GM21367 (cell line): ENCODE results near the gene PROCA1.
A peak's percentile ranks its signal among the peaks of the same experiment; 100 is the strongest.

ENCODE experiments used
- ATAC-seq: cut with Tn5 transposase; IDR thresholded peaks from one replicate; pipeline ENCODE4 v1.9.1; 2021; ENCODE audit not compliant: unreplicated experiment

PROCA1 gene

GRCh38 chr17:28710861-28711722 lies 596 bp downstream of the PROCA1 start:
- ATAC-seq = peak; percentile 54

- no peak for ATAC-seq
Observed at GRCh38 chr17:28707339-28707720, 4.4 kb downstream of the PROCA1 start.

DNA sequence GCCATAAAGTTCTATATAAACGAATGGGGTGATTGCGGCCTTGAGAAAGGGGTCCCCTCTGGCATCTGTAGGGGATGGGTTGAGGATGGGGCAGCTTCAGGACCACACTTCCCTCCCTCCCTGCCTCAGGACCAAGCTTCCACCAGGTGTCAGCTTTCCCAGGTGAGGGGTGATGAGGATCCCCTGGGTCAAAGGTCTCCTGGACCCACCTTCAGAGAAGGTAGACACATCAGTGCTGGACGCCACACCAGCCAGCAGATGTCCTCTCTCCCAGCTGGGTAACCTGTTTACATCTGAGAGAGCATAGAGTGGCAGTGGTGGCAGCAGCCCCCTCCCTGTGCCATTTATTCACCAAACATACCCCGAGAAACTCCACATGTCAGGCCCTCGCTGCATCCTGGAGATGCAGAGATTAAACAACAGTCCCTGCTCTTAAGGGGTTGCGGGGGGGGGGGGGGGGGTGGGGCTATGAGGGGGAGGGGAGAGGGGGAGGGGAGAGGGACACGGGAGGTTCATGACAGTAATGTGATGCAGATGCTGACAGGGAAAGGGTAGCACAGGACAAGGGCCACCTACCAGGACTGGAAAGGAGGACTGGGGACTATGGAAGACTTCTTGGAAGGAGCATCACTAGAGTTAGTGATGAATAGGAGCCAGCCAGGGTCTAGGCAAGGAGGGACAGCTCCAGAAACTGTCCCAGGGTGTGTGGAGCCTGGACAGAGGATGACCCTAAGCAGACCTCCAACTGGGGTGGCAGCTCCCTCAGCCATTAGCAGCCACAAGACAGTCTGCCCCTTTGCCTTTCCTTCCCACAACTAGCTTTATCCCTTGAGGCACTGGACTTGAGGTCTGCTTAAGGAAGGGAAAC lies 5.0 kb downstream of the PROCA1 start:
- ATAC-seq = no peak

GRCh38 chr17:28705728-28706334 lies 5.9 kb downstream of the PROCA1 start:
- no peak for ATAC-seq

- ATAC-seq = no peak
Observed at GRCh38 chr17:28705074-28705659, 6.5 kb downstream of the PROCA1 start.

GRCh38 chr17:28704219-28704858 lies 7.3 kb downstream of the PROCA1 start:
- ATAC-seq = no peak

GRCh38 chr17:28703552-28704218 lies 8.0 kb downstream of the PROCA1 start:
- ATAC-seq = no peak

DNA sequence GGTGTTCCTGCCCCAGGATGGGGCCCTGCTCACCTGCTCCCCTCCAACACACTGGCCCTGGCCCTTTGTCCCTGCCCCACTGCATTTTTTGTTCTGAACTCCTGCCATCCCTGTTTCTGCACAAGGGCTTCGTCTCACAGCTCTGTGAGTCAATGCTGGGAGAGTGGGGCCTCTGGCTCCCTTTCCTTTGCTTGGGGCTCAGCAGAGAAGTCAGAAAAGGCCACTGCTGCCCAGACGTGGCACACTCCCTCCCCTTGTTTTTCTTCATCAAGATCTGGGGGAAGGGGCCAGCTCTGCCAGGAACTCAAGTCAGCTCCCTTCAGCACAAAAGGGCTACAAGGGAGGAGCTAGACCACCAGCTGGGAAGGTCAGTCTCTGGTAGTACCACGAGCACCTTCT lies 8.9 kb downstream of the PROCA1 start:
- no peak for ATAC-seq

GRCh38 chr17:28702026-28702751 lies 9.5 kb downstream of the PROCA1 start:
- ATAC-seq = no peak

- ATAC-seq = no peak
Observed at GRCh38 chr17:28700830-28701492, 10.7 kb downstream of the PROCA1 start.

GRCh38 chr17:28700278-28700677 lies 11.4 kb downstream of the PROCA1 start:
- ATAC-seq = no peak

GRCh38 chr17:28698253-28698941 lies 13.3 kb downstream of the PROCA1 start:
- no peak for ATAC-seq

GRCh38 chr17:28693869-28694268 lies 17.8 kb downstream of the PROCA1 start:
- no peak for ATAC-seq

GRCh38 chr17:28689011-28689410 lies 22.7 kb downstream of the PROCA1 start:
- no peak for ATAC-seq

DNA sequence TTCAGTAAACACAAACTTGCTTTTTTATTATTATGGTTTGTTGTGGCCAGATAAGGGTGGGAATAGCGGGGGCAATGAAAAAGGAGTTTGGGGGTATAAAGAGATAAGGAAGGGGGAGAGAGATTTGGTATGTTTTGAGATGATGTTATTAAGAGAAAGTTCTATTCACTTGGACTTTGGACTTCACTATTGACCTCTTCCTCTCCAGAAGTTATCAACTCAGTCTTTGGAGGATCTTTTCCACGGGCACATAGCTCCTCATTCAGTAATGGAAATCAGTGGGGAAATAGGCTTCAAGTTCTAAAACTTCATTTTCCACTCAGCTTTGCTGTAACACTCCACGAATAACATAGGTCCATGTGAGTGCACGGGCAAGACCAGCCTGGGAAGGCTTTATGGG lies 23.2 kb downstream of the PROCA1 start:
- no peak for ATAC-seq

DNA sequence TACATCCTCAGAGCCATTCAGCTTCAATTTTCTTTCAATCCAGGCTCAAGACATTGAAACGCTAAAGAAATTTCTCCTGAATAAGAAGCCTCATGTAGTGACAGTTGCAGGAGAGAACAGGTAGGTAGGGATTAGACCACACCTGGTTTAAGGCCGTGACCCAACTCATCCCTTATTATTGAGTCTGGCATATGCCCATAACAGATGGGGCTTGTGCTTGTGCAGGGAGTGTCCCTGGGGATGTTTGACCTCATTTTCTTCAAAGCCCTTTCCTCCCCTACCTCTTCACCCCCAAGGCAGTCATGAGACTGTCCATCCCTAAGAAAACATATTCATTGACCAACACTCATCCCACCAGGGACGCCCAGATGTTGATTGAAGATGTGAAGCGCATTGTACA lies 25.4 kb downstream of the PROCA1 start:
- ATAC-seq = no peak

- ATAC-seq = no peak
Observed at GRCh38 chr17:28685366-28685765, 26.3 kb downstream of the PROCA1 start.

DNA sequence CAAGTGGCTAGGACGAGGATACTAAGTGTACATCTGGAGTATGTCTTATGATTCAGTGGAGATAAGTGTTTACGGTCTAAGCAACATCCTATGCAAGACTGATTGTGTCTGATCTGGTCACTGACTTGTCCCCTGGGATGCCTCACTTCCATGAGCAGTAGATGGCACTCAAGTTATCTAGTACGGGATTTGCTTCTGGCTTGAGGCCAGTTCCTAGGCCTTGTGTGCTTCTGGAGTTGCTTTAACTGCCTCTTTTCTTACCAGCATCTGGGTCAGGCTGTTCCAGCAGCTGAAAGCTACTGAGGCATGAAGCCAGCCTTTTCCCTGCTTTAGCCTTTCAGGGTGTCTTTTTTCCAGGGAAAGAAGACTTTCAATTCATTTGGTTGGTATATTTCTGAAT lies 26.7 kb downstream of the PROCA1 start:
- no peak for ATAC-seq
